GM11168 (cell line): ENCODE results near the gene TOGARAM2.

Experiments
- in situ Hi-C: fragments of 300-500 bp; cut with MboI; formaldehyde crosslinking; loops from one replicate; pipeline ENCODE4 v1.12.0; 2022; ENCODE audit warnings: low sequenced_read_pairs; ENCODE audit not compliant: unreplicated experiment

The TOGARAM2 gene

DNA sequence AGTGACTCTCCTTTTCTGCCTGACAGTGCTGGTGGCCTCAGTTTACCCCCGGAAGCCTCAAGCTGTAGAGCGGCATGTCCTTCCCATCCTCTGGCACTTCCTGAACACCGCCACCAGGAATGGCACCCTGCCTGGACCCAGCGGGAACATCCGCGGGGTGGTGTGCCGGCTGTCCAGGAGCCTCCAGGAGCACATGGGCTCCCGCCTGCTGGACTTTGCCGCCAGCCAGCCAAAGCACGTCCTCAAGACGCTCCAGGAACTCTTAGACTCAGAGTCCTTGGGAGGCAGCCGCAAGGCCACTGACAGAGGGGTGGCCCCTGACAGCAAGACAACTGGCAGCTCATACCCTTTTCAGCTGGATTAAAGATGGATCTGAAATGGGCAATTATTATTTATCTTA lies 70.6 kb downstream of the TOGARAM2 start:
- in situ Hi-C loops: no loop called here

DNA sequence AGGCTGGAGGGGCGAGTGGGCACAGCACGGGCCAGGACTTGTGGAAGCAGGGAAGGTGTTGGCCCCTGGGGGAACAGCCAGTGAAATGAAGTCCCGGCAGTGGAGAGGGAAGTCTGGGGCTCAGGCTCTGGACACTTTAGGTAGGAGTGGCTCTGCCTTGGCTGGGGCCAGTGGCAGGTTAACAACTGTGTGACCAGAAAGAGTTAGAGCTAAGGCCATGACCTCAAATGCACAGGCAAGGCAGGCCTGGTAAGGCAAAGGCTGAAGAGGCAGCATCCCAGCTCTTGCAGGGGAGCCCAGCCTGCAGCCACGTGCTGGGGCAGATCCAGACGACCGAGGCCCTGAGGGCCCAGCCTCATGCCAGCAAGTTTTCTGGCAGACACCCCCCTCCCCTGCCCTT lies 71.7 kb downstream of the TOGARAM2 start:
- in situ Hi-C loops: no loop called here

DNA sequence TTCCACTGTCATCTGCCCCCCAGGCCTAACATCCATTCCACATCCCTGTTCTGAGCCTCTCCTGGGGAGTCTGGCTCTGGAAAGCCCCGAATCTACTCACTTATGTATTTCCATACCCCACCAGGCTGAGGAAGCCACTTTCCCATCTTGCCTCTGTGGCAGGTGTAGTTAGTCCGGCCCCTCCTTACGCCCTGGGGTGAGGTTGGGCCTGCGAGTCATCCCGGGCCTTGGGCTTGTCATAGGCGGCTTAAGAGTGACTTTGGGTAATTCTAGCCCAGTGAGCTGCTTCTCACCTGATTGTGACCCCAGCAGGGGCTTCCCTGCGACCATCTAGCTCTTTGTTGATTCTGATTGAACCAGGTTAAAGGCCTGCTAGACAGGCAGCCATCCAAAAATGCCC lies 72.1 kb downstream of the TOGARAM2 start:
- in situ Hi-C loops: no loop called here

DNA sequence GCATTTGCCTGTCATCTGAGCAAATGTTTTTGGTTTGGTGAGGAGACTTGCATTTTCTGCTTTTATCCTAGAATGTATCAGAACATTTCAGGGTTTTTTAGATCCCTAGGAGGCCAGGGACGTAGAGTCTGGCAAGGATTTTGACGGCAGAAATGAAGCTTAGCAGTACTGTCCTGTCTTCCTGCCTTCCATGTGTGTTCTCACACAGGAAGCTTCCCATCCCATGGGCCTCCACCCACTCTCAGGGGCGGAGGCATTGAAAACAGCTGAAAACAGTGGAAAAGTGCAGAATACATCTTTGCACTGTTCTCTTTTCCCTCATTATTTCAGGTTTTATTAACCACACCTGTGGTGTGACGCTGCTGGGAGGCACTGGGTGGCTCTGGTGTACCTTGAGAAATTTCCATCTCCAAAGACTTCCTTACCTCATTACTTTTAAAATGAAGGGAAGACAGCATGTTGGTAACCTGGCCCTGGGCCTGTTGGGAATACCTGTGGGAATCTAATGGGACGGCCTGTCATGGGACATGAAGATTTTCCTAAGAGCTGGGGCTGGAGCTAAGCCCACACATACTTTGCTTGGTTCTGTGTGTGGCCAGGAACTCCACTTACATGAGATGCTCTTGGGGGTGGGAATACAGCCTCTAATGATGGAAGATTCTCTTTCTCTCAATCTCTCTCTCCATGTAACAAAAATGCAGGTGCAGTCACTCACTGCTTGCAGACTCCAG lies 72.7 kb downstream of the TOGARAM2 start:
- in situ Hi-C loops: no loop called here

DNA sequence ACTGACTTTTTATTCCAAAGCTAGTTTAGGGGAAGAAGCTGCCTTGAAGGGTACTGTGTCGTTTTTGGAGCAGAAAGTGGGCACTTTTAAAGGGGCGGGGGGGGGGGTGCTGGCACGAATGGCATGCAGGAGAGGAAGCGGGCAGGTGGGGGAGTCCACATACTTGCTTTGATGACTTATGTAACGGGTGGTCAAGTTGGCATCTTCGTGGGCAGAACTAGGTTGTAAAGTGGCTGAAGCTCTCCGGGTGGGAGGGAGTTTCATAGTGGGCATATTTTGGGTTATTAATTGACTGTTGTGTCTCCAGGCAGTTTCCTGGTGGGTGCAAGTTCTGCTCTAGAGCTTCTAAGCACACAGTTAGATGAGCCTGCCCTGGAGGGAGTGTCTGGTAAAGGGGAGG lies 73.3 kb downstream of the TOGARAM2 start:
- in situ Hi-C loops: no loop called here

DNA sequence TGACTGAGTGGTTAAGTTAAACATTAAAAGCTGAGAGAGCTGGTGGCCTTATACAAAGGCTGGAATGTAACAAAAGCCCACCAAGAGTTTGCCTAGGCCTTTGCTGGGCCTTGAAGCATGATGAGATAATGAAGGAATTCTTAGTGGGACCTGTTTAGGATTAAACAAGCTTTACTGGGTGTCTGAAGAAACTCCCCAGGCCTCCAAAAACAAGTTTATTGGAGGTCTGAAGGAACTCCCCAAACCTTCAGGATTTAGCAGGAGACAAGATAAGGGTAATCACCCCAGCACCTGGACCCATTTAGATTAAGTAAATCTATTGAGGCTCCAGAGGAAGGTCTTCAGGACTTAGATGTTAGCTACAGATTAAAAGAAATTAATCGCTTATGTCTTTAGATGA lies 74.5 kb downstream of the TOGARAM2 start:
- in situ Hi-C loops: no loop called here

DNA sequence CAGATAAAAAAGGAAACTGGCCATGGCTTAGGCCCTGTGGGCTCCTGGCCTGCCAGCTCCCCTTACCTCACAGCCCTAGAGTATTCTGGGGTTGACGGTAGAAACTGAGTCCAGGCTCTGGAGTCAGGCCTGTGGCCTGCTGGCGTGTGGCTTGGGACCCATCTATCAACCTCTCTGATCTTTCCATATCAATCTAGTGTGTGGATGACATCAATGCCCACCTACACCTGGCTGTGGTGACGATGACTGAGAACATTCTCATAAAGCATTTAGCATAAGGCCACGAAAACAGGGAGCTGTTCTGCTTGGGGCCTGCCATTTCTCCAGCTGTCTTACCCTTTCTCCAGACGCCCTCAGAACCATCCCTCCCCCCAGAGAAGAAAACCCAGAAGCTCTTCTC lies 75.4 kb downstream of the TOGARAM2 start:
- in situ Hi-C loops: no loop called here

DNA sequence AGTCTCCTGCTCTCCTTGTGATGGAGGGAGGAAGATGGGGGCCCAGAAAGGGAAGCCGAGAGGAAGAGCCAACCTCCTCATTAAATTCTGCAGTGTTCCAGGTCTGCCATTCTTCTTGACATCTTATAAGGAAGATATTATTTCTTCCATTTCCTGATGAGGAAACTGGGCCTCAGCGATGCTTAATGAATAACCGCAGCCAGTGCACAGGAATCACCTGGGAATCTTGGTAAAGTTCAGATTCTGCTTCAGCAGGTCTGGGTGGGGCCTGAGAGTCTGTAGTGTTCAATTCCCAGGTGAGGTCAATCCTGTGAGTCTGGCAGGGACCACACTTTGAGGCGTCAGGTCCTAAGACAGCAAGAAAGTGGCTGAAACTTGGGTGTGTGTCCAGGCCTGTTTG lies 75.9 kb downstream of the TOGARAM2 start:
- in situ Hi-C loops: no loop called here

DNA sequence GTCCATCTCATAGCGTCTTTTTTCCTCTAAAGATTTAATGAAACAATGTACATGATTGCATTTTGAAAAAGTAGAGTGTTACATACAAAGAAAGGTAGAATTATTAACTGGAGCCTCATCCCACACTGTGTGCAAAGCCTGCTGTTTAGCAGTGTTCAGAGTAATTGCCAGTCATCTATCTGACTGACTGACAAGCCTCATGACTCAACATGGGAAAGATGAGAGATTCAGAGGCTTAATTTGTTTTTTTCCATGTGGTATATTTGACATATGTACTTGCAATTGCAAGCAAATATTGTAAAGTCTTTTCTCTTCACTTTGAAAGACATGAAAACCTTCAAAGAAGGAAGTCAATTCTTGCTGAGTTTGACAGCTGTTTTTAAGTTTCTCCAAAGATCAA lies 78.5 kb downstream of the TOGARAM2 start:
- in situ Hi-C loops: no loop called here

DNA sequence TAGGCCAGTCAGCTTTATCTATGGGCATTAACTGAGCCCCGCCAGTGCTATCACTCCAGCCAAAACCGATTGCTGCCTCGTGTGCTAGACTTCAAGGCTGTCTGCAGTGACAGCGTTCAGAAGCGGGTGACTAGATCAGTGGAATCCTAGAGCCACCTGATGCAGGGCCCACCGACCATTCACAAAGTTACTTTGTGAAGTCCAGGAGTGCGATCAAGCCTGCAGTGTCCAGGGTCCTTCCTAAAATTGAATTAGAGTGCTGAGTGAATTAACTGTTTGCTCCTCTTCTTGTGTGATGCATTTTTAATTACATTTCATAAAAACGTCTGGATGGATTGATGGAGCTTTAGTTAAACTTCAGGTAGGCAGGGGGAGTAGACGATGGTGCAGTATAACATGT lies 79.3 kb downstream of the TOGARAM2 start:
- in situ Hi-C loops: no loop called here

DNA sequence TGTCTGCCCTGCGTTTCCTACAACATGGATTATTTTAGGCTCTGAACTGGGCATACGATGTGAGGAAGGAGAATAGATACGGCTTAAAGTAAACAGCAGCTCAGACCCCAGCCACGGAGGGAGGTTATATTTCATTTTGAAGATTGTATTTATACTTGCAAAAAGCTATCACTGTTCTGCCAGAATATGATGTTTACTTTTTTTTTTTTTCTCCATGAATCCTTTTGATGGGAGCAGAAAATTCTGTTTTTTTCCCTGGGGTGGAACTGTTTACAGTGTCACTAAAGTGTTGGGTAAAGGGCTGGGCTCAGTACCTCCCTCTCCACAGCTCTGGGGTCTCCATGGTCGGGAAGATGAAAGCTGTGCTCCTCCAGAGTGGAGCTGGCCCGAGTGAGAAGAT lies 80.1 kb downstream of the TOGARAM2 start:
- in situ Hi-C loops: no loop called here

DNA sequence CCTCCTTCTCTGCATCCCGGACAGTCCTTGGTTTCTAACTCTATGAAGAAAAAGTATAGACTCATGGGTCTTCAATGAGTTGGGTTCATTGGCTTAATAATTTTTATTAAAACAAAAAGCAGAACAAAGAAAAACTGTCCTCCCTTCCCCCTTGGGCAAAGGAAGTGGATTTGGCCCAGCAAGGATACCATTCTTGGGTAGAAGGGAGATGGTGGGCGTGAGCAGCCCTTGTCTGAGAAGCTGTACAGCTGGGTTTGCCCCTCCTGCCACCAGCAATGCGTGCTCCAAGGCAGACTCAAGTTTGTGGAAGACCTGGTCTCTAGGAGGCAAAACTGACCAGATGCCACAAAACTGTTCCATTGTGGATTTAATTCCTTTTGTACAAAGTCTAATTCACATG lies 80.5 kb downstream of the TOGARAM2 start:
- in situ Hi-C loops: no loop called here

DNA sequence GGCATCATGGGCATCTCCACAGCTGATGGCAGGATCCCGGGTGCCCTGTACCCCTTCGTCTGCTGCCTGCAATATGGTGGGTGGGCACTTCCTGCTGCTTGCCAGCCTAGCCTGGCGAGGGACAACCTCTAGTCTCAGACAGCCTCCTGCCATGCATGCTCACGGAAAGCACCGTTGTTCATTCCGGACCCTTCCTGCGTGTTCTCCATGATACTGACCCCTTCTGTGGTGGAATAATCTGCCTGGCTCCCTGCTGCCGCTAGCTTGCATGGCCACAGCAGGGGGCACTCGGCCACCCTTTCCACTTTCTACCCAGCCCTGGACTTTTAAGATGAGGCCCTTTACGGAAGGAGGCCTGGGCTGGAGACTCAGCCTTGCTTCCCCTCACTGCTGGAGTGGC lies 81.3 kb downstream of the TOGARAM2 start:
- in situ Hi-C loops: no loop called here

DNA sequence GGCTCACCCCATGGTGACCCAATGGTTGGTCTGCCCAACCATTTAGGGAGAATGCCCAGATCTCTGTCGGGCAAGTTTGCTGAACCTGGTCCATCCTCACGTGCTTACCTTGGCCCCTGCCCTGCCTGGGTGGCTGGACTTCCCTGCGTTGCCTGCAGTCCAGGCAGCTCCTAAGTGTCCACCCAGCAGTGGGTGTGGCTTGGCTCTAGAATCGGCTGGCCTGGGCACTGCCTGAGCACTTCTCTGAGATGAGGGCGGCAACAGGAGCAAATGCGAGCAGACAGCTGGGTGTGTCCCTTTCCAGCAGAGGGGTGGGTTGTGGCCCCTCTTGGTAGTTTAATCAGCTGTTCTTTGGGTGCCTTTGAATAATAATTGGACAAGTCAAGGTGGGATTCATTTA lies 82.0 kb downstream of the TOGARAM2 start:
- in situ Hi-C loops: no loop called here

DNA sequence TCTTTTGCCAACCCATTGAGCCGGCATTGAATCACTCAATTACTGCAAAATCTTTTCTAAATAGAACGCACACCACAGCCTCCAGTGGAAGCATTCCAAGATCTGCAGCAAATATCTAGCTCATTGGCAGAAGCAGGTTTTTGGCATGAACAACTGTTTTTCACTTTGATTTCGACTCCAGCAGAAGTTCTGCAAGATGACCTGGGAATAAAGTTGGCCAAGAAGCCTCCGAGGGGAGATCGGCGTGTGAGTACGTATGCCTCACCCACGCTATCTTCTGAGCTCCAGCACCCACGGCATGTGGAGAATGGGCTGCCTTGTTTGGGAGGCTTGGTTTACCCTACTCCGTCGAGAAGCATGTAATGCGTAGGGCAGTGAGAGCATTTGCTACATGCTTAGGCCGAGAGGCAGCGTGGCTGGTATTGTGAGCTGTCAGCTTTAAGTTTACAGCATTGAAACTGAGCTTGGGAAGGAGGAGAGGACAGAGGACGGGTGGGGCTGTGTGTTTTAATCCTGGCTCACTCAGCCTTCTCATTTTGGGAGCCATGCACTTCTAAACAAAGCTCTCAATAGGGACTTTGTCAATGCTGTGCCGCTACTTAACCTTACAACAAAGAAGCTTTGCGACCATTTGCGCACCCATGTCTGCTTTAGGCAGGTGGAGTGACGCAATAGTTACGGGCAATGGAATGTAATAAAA lies 82.7 kb downstream of the TOGARAM2 start:
- in situ Hi-C loops: no loop called here

DNA sequence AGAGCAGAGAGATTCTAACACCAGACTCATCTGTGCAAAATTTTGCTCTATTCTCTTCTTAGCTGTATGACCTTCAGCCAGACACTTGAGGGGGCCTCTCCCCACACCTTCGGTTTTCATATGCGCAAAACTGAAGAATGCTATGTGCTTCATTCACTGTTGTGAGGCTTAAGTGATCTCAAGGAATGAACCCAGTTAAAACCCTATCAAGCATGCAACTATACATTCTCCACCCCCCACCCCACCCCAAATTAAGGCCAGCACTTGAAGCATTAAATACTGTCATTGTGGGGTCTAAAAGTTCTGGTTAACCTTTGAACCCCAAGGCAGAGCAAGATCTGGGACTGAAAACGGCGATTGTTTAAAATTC lies 83.2 kb downstream of the TOGARAM2 start:
- in situ Hi-C loops: no loop called here

DNA sequence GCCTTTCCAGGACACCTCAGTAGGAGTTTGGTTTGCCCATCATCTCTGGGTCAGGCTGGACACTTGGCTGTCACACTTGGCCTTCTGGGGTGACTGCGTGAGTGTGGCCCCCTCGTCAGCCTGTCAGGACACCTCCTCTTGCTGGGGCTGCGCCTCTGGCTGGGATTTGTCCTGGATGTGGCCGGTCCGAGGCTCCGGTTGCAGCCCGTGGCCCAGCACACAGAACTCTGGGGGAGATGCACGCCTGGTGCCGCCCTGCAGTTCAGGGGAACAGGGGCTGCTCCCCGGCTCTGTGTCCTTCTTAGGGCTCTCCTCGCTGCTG lies 83.6 kb downstream of the TOGARAM2 start:
- in situ Hi-C loops: no loop called here

DNA sequence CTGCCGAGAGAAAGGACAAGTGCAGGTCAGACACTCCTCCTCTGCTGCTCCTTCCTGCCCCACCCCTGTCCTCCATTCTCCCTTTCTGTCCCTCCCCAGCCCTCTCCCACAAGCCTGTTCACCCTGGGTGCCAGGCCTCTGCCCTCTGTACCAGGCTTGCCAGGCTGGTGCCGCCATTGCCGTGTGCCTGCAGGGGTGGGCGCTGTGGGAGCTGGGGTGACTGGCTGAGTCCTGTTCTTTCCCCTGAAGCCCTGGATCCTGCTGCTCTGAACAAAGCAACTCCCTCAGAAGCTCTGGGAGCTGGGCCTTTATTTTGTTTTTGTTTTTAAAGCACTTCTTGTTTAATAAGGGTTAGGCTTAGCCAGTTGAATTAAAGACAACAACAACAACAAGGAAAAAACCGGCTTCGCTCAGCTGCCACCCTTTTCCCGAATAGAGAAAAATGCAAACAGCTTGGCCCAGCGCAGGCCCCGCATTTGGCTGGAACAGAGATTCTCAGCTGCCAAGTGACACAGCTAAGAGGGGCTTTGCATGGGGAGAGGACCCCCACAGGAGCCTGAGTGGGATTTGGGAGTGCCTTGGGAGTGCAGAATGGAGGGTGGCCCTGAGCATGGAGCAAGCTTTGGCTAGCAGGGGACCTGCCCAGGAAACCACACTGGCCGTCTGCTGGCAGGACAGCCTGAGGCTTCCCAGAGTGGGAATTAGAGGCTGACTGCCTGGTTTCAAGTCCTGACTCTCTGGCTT lies 84.1 kb downstream of the TOGARAM2 start:
- in situ Hi-C loops: no loop called here

DNA sequence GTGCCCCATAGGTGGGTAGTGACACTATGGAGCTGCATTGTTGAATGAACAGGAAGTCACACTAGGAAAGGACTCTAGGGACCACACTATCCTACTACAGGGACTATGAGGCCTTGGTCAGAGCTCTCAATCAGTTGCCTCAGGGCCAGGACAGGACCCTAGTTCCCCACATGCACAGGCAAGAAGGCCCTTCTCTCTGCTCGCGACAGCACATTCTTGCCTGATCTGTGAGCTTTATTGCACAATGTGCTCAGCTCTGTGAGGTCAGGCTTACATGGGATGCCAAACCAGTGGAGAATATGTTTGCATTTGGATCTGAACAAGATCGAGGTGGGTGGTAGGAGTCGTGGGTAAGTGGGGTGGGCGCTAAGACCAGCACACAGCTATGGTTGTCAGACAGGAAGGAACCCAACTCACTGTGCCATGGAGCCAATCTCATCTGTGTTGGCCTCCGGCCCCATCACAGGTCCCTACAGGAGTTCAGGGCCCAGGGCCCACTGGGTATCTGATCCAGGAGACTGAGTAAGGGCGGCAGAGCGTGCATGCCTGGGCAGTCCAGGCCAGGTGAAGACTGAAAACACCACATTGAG lies 85.3 kb downstream of the TOGARAM2 start:
- in situ Hi-C loops: no loop called here

DNA sequence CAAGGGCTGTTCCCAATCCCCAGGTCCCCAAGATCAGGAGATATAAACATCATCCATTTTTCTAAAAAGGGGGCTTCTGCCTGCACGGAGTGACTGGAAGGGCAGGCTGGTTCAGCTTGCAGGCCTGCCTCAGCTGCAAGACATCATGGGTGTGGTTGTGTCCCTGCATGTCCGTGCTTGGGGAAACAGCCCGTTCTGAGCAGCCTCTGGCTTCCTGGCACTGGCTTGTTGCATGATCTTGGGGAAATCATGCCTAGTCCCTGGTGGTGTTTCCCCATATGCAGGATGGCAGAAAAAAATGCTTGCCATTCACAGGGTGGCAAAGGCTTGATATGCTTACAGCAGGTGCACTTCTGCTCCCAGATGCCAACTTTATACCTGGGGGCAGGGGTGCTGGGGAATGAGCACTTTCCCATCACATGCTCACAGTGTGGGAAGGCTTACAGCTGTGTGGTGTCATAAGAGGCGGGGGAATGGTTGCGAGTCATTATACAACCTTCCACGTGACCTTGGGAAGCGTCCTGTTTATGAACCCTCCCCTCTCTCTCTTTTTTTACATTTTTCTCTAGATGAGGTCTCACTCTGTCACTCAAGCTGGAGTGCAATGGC lies 86.0 kb downstream of the TOGARAM2 start:
- in situ Hi-C loops: no loop called here

DNA sequence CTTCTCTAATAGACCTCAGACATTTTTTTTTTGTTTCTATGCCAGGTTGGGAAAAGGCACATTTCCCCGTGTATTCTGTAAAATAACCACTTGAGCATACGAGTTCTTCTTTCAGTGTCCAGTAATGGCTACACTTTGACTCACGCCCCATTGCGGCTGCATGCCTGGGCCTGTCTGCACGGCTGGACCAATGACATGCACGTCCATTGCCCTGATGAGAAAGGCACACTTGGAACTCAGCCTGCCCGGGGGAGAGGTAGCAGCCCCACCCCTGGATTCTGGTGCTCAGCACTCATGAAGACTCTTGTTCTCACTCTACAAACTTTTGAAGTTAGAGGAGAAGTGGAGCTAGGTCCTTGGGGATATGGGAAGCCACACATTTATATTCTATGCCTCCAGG lies 87.4 kb downstream of the TOGARAM2 start:
- in situ Hi-C loops: no loop called here
